NCI-H187 (cell line): ENCODE results near the gene OR10G8.

Experiments
- DNase-seq, 2 experiments: peaks; one replicate each; lab custom pipeline; 2025; lab: John Stamatoyannopoulos, UW

The OR10G8 gene

GRCh38 chr11:124078591-124078990 is 52.0 kb downstream of the OR10G8 start:
- DNase-seq: no peak

- no peak for DNase-seq
These were observed 53.2 kb downstream of the OR10G8 start for GRCh38 chr11:124079631-124080326.
